Endometrium (tissue), 2 donors: ENCODE measurements around the gene GAB2.
"Not testable (repeated sequence)": the region's sequence is repeated elsewhere in the genome, so short reads cannot be mapped to it uniquely, and the experiment has no call there.

ENCODE experiments used
- FAIRE-seq: peaks from 2 replicates; lab custom pipeline; 2012; peaks lifted over from hg19 to GRCh38; lab: Jason Lieb, UNC
- donor health status: control.
- donor health status: control.

The GAB2 gene

DNA sequence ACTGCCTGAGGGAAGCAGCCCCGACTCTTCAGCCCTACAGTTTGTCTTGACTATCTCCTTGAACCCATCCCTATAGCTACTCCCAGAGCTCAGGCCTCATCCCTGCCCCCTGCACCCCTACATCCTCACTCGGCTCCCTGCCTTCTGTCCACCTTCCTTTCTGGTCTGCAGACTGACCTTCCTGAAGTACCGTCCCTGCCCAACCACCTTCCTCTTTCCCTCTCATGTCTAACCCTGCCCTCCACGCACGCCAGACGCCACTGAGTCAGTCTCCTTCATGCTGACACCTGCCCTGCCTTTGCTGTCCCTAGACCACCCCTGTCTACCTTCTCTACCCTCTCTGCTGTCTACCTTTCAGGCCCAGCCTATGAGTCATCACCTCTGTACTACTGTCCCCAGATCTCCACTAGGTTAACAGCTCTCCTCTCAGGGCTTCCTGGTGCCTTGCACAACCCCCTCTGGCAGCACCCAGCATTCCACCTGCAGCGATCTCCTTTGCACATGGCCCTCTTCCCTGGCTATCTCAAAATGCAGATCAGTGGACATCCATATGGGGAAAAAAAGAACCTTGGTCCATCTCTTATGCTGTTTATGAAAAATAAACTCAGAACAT lies 238.1 kb downstream of the GAB2 start:
- FAIRE-seq = no peak

DNA sequence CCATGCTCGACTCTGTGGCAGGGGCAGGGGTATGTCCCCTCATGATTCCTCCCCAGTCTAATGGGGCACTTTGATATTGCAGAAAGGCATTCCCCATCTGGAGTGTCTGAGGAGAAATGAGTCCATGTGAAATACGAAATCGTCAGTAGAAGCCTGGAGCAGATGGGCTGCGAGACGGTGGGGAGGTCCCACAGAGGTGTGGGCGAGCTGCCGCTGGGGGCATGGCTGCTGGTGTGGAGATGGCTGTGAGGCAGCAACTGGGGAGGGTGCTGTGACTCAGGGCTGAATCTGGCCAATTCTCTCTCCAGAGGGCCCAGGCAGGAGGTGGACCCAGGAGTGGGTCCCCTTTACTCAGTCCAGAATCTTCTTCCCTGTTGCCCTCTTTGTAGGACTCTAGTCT lies 240.4 kb downstream of the GAB2 start:
- no peak for FAIRE-seq

DNA sequence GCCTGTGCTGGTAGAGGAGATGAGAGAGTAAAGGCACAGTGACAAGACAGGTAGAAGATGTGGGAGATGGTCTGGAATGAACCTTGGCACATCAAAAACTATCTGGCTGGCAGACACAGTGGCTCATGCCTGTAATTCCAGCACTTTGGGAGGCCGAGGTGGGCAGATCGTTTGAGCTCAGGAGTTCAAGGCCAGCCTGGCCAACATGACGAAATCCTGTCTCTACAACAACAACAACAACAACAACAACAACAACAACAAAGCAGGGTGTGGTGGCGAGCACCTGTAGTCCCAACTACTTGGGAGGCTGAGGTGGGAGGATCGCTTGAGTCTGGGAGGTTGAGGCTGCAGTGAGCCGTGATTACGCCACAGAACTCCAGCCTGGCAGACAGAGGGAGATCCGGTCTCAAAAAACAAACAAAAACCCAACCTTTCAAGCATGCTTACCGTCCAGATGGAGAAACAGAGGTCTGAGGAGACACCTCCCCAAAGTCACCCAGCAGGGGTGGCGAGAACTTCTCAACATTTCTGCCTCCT lies 240.9 kb downstream of the GAB2 start:
- FAIRE-seq = no peak

DNA sequence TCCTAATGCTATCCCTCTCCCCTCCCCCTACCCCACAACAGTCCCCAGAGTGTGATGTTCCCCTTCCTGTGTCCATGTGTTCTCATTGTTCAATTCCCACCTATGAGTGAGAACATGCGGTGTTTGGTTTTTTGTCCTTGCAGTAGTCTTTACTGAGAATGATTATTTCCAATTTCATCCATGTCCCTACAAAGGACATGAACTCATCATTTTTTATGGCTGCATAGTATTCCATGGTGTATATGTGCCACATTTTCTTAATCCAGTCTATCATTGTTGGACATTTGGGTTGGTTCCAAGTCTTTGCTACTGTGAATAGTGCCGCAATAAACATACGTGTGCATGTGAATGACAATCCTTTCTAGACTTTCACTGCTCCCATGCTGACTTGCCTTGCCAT lies 241.8 kb downstream of the GAB2 start:
- not testable (repeated sequence) for FAIRE-seq

DNA sequence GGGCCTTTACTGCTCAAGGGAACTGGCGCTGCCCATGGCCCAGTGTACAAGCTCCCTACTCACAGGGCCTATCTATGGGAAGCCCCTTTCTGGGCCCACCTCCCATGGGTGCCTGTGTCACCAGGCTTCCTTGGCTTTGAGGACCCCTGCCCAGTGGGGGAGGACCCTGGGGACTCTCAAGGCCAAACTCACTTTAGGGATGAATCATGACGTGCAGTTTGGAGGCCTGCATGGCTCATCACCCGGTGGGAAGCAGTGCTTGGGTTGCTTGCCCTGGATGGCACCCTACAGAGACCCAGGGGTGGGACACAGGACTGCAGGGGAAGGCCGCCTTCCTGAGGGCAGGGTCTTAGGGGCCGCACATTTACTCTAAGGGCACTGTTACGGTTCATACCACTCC lies 245.7 kb downstream of the GAB2 start:
- no peak for FAIRE-seq

DNA sequence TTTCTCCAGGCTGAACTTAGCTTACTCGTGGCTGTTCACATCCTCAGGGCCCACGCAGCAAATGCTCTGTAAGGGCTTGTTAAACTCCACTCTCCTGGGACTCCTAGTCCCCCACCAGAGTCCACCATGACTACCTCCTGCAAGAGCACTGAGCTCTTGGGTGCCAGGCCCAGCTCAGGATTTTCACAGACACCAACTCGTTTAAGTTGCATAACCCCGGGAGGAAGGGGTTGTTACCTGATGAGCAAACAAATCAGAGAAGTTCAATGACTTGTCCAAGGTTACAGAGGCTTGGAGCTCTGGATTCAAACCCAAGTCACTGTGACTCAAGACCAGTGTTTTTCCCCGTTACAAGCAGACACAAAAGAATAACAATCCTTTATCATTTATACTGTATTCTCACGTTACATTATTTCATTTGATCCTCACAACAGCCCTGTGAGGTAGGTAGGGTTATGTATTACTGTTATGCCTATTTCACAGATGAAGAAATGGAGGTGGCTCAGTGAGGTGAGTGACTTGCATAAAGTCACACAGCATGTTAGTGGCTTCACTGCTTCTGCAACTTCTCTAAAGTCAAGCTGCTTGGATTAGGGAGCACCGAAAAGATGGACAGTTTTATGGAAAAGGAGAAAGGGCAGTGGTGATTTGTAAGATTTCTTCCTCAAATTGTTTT lies 246.6 kb downstream of the GAB2 start:
- no peak for FAIRE-seq

DNA sequence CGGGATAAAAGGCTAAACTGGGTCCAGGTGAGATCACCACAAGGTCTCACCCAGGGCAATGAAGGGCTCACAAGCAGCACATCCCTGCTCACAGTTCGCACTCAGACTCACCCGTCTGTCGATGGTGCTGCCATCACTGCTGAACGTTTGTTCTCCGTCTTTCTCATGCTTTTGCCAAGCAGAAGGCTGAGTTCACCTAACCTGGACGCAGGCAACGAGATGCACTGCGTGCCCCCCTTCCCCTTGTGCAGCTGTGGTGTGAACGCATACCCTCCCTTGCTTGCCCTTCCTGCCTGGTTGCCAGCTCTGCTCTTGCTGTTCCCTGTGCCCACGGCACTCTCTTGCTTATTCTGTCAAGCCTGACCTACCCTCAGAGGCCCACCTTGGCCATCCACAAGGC lies 247.2 kb downstream of the GAB2 start:
- FAIRE-seq = no peak

DNA sequence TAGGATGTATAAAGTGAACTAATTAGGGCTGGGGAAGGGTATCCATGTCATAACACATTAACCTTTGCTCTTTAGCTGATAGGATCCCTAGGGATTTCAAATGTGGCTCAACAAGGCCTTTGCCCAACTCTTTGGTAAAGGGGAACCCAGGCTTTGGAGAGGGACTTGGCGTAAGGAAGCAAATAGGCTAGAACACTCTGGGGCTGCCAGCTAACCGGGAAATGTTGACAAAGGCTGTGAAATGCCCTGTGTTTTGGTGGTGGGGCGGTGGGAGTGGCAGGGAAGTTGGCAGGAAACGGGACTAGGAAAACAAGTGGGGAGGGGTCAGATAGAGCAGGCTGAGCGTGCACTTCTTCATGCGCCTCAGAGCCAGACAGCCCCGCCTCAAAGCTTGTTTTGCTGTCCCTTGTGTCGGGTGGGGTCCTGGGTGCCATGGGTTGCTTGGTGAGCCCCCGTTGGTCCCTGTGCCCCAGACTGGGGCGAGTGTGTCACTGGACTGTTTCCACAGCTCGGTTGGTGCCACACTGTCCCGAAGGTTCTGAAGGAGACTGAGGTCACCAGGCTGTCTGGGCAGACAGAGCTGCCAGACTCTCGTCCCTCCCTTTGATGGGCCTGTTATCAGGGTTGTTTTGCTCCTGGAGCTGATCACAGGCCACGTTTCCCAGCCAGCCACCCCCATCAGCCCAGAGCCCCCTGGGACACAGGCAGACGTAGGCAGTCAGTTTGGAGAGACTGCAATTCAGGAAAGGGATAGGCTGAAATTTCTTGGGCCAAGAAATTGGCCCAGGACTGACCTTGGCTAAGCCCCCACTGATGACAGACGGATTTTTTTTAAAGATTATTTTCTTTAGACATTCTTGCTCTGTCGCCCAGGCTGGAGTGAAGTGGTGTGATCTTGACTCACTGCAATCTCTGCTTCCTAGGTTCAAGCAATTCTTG lies 248.8 kb downstream of the GAB2 start:
- FAIRE-seq = no peak

DNA sequence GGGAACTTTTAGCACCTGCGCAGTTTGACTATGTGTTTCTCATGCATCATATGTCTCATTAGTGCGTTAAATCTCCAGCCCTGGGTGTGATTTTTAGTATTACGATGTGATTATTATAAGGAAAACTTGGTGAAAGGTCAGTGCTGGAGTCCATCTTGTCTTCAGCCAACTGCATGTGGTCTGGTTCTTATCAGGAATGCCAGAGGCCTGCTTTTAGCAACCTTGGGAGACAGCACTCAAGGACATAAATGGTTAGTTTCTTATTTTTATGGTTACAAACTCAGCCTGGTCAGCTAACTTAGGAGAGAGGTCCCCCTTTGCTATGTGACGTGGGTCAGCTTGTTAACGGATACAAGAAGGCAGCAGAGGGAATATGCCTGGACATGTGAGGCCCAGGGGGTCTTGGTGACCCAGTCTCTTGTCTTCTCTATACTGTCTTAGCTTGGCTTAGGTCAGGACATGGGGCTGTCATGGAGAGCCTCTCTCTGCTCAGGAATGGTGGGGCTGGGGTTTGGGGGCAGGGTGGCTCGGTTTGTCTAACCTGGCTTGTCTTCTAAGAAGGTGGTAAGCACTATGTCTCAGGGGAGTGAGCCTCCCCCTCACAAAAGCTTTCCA lies 250.7 kb downstream of the GAB2 start:
- no peak for FAIRE-seq
